Left ventricle myocardium superior (tissue), 1 donor: ENCODE measurements around the gene GKN1. TPM values are rescaled to one million over a fixed set of nuclear protein-coding genes. Genes with fewer than 3 reads are reported as not detected.

ENCODE experiments used
- ATAC-seq: fragments of 200-7000 bp; cut with Tn5 transposase; one replicate; pipeline ENCODE4 v1.9.1; 2020; ENCODE audit warnings: mild to moderate bottlenecking, moderate library complexity
- DNase-seq: peaks from one replicate; pipeline ENCODE4 v3.0.0-alpha.2; 2020
- intact Hi-C: fragments of 100-400 bp; cut with micrococcal nuclease; formaldehyde crosslinking; loops from one replicate; pipeline ENCODE4 v1.11.0; 2022
- long read RNA-seq: library from polyadenylated mRNA; unstranded; transcript quantifications from one replicate; pipeline ENCODE4 v2.0.0, GENCODE V29; 2021
- total RNA-seq: library from RNA; stranded (reverse); fragmentation: NEBNext Ultra II Directional; extraction: Animal tissue kit (Norgen Biotek cat#: 25700); gene quantifications from one replicate; pipeline ENCODE4 v1.2.1, GENCODE V29; 2021
- donor health status: DM: no; HTN: yes; CAD: no; lungs with severe emphysema.

GKN1 gene, protein sequence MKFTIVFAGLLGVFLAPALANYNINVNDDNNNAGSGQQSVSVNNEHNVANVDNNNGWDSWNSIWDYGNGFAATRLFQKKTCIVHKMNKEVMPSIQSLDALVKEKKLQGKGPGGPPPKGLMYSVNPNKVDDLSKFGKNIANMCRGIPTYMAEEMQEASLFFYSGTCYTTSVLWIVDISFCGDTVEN
- not detected for total RNA-seq
- long read RNA-seq = 0 reads

DNA sequence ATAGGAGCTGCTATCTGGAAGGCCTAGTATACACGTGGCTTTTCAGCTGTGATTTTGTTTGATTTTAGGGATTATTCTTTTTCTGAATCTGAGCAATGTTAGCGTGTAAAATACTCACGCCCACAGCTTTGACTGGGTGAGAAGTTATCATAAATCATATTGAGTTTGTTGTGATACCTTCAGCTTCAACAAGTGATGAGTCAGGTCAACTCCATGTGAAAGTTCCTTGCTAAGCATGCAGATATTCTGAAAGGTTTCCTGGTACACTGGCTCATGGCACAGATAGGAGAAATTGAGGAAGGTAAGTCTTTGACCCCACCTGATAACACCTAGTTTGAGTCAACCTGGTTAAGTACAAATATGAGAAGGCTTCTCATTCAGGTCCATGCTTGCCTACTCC is at the start of gene GKN1:
Gene GKN1 (plus strand): TSS at position 386 of the 400 bp plus-strand sequence. CDS start 42 bp downstream, outside the sequence.
- DNase-seq = no peak
- ATAC-seq = no peak
- intact Hi-C loops = no loop called here

DNA sequence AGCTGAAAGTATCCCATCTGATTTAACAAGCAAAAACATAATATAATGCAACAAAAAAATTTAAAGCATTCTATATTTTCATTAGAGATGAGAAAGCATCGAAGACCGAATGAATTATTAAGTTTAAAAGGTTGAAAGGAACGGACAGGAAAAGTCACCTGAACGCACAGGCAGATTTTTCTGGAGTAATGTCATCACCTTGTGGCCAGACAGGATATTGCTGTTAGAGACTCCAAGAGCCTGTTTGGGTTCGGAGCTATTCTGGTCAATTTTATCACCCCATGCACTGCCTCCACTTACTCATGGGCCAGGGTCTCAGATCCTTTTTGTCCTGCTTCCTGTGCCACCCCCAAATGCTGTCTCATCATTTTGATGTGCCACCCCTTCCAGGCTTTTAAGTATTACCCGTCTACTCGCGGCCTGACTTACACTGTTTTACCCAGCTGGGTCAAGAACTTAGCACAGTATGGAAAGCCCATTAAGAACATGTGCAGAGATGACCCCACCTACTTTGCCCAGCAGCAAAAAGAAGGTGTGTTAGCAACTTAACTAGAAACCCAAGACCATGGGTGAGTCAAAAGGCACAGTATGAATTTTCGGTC is 49.0 kb upstream of the GKN1 start:
- ATAC-seq = peak; percentile 57
- DNase-seq = no peak
- intact Hi-C loops = loop anchor here (10.0 kb wide), 1 partner anchor 441 kb away; no protein-coding TSS in a partner anchor

- intact Hi-C loops = loop anchor here (10.0 kb wide), 1 partner anchor 442 kb away; no protein-coding TSS in a partner anchor
- ATAC-seq (no peak), DNase-seq (no peak)
These were observed 47.6 kb upstream of the GKN1 start for GRCh38 chr2:68926796-68927195.

DNA sequence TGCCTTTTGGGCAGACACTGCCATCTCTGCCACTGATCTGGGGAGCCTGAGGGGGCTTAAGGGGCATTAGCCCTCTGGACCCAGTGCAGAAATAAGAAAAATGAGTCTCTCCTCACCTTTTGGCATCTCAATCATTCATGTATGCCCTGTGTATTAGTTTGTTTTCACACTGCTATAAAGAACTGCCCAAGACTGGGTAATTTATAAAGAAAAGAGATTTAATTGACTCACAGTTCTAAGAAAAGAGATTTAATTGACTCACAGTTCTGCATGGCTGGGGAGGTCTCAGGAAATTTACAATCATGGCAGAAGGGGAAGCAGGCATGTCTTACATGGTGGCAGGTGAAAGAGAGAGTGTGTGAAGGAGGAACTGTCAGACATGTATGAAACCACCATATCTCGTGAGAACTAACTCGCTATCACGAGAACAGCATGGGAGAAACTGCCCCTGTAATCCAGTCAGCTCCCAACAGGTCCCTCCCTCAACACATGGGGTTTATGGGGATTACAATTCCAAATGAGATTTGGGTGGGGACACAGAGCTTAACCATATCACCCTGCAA is 43.2 kb upstream of the GKN1 start:
- DNase-seq (no peak), ATAC-seq (no peak)
- intact Hi-C loops = no loop called here

GRCh38 chr2:68931799-68932198 is 42.6 kb upstream of the GKN1 start:
- ATAC-seq (no peak), DNase-seq (no peak)
- intact Hi-C loops = no loop called here

DNA sequence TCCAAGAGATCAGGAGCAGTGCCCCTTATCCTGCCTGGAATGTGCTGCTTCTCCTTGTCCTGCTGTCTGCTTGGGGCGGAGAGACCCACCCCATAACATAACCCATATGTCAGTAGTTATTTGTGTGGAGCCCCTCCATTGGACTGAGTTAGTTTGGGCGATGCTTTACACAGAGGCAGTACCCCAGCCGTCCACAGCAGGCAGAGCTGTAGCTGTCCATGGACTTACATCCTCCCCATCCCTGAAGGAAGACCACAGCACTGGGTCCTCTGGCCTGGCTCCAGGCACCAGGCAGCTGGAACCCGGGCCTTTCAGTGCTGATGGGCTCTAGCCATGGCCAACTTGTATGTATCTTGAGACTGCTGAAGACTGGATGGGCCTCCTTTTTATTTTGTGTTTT is 42.0 kb upstream of the GKN1 start:
- ATAC-seq (no peak), DNase-seq (no peak)
- intact Hi-C loops = no loop called here

DNA sequence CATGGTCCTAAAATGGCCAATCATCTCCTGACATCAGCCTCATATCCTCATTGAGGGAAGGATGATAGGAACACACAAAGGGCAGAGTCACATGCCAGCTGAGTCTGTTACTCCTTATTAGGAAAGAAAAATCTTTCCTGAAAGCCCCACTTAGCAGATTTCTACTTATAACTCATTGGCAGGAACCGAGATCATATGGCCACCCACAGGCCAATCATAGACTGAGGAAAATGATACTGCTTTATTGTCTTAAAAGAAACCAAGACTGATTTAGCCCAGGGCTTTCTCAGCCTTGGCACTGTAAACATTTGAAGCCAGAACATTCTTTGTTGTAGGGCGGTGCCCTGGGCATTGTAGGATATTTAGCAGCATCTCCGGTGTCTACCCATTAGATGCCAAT is 40.4 kb upstream of the GKN1 start:
- DNase-seq (no peak), ATAC-seq (no peak)
- intact Hi-C loops = no loop called here

GRCh38 chr2:68935471-68935870 is 39.0 kb upstream of the GKN1 start:
- ATAC-seq = no peak
- intact Hi-C loops = no loop called here
- DNase-seq = no peak

DNA sequence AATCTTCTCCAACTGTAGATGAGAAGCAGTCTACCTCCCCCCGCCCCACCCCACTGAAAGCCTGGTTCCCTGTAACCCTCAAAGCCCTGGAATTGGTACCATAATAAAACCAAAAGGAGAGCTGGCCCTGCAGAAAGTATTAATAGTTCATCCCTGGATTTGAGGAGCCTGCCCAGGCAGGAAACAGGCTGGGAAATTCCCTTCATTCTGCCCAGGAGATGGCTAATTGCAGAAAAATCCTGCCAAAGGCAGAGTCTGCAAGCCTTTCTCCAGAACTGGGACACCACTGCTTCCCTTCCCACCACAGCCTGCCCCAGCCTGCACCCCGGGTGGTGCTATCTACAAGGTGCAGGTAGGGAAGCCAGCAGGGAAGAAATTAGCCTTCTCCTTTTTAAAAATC is 38.0 kb upstream of the GKN1 start:
- DNase-seq = no peak
- ATAC-seq = no peak
- intact Hi-C loops = no loop called here

DNA sequence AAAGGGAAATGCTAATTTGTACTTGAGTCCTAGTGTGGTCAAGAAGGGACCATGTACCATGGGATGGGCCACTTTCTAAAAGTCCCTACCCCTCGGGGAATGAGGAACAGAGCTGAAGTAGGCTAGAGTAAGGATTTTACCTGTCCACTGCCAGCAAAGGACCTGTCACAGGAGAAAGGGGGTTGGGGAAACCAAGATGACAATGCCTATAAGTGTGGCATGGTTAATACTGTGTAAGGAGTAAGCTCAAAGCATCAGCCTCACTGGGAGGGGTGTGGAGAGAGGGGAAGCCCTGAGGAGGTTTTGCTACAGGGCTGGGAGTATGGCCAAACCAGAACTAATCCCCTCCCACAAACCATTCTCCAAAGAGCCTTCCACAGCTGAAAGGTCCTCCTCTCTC is 37.5 kb upstream of the GKN1 start:
- intact Hi-C loops = no loop called here
- ATAC-seq (no peak), DNase-seq (no peak)

DNA sequence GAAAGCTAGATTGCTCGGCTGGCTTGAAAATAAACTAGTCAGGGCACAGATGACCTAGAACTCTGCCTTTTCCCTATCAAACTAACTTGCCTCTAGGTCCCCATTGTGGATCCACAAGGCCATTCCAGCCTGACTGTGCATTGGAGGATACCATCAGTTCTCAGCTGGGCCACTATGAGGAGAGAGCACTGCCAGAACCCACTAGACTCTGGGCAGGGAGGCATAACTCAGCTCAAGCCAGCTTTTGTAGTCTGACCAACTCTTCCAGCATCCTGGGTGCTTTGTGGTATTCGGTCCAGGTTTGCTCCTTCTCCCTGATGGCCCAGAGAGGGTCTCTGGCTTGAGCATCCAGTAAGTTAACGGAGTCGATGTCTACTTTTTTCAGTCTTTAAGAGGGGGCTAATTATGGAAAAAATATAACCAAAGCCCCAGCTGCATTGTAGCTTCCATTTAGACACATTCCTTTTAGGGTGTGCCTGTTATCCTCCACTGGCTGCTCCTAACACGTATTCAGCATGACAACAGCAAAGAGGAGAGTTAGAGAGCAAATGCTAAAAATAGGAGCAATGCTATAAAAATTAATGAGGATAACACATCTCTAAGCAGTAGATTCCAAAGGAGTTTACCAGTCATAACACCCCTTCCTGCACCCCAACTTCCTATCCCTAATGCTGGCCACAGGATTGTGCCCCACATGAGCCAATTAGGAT is 36.9 kb upstream of the GKN1 start:
- DNase-seq (no peak), ATAC-seq (no peak)
- intact Hi-C loops = no loop called here

GRCh38 chr2:68938938-68939337 is 35.5 kb upstream of the GKN1 start:
- ATAC-seq (no peak), DNase-seq (no peak)
- intact Hi-C loops = no loop called here

DNA sequence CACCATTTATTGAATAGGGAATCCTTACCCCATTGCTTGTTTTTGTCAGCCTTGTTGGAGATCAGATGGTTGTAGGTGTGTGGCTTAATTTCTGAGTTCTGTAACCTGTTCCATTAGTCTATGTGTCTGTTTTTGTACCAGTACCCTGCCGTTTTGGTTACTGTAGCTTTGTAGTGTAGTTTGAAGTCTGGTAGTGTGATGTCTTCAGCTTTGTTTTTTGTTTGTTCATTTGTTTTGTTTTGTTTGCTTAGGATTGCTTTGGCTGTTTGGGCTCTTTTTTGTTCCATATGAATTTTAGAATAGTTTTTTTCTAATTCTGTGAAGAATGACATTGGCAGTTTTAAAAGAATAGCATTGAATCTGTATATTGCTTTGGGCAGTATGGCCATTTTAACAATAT is 34.5 kb upstream of the GKN1 start:
- intact Hi-C loops = no loop called here

GRCh38 chr2:68940369-68940768 is 34.1 kb upstream of the GKN1 start:
- ATAC-seq (no peak), DNase-seq (no peak)
- intact Hi-C loops = no loop called here

More for the DNA sequence above, 34.5 kb upstream of the GKN1 start:
- ATAC-seq (no peak), DNase-seq (no peak)

- DNase-seq (no peak), ATAC-seq (no peak)
- intact Hi-C loops = no loop called here
These were observed 31.6 kb upstream of the GKN1 start for GRCh38 chr2:68942827-68943226.

DNA sequence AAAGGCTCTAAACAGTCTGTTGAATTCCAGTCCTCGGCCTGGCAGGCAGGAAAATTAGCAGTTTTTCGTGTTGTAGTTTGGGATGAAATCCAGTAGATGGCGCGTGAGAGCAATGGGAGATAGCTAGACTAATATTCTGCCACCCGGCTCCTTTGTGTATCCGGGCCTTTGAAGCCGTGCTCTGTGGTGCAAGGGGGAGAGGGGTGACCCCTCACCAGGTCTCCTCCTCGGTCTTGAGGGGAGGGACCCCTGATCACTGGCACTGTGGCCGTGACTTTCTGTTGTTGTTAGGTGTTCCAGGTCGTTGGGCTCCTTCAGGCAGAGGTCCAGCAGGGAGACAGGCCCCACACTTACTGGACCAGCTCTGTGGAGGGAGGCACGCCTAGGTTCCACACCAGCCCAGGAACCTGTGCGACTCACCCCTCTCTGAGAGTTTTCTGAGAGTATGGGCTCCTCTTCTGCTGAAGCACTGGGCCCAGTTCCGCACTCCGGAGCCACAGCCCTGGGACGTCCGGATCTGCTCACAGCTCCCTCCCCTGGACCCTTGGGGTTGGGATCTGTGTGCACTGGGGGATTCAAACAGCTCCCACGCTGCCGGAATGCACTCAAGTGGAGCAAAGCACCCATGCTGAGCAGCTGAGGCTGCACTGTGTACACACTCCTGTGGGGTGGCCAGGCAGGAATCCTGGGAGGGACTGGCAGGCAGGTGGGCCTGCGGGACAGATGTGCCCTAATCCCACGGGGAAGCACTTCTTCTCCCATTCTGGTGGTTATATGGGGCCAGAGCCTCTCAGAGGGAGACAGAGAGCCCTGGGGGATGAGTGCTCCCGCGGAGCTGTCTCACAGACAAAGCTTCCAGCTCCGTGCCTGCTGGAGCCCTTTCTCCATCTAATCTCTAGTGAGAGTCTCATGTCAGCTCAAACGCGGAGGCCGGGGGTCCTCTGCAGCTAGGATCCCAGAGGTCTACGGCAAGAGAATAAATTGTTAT is 30.6 kb upstream of the GKN1 start:
- DNase-seq = peak; percentile 31
- intact Hi-C loops = no loop called here
- peak; percentile 75 for ATAC-seq

DNA sequence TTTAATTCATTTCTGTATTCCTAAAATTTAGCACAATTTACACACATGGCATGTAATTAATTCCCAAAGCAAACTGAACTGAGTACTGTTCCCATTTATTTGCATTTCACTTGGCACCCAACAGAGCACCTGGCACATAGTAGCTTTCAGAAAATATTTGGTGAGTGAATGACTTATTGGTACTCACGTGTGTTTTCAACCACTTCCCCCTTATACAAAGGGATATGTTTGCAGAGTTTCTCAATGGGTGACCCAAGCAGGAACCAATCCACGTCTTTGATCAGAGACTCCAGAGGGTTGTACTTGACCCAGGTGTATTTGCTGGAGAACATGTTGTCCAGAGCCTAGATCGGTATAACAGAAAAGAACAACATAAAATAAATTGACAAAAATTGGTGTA is 28.3 kb upstream of the GKN1 start:
- intact Hi-C loops = no loop called here
- DNase-seq (no peak), ATAC-seq (no peak)

DNA sequence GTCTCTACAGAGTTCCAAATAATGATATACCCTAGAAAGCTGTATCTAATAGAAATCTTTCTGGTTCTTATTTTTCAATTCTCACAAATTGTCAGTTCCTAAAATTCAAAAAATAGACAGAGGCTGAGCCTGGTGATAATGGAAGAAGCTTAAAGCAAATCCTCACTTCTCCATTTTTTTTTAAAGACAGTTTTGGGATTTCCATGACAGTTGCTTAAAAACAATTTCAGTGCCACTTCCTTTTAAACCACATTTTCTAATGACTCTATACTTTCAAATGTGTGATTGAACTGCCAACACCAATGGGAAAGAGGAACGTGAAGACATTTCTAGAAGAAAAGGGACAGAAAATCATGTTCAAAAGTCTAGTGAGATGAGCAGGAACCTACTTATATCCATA is 25.7 kb upstream of the GKN1 start:
- no peak for DNase-seq
- intact Hi-C loops = no loop called here
- ATAC-seq = no peak

- DNase-seq (no peak), ATAC-seq (no peak)
- intact Hi-C loops = no loop called here
These were observed 22.5 kb upstream of the GKN1 start for GRCh38 chr2:68951899-68952298.
